ENCODE data around the gene ZNF569.

DNA sequence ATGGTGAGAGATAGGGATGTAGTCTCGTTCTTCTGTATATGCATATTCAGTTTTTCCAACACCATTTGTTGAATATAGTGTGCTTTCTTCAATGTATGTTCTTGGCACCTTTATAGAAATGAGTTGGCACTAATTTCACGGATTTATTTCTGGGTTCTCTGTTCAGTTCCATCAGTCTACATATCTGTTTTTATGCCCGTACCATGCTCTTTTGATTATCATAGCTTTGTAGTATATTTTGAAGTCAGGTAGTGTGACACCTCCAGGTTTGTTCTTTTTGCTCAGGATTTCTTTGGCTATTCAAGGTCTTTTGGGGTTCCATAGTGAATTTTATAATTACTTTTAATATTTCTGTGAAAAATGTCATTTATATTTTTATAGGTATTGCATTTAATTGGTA lies 25.0 kb upstream of the ZNF569 start:
- TF ChIP-seq, protein P1, sequence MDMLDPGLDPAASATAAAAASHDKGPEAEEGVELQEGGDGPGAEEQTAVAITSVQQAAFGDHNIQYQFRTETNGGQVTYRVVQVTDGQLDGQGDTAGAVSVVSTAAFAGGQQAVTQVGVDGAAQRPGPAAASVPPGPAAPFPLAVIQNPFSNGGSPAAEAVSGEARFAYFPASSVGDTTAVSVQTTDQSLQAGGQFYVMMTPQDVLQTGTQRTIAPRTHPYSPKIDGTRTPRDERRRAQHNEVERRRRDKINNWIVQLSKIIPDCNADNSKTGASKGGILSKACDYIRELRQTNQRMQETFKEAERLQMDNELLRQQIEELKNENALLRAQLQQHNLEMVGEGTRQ (IDR thresholded peaks at IDR 0.05; ENCODE audit: low read depth, low read length), result no peak
- TF ChIP-seq, protein P1 (CRISPR knock-in tag; IDR thresholded peaks at IDR 0.05; ENCODE audit: borderline replicate concordance), result no peak
- TF ChIP-seq CREB1 (IDR thresholded peaks at IDR 0.05) (no peak), CREB1 (CRISPR knock-in tag; IDR thresholded peaks at IDR 0.05) (no peak)
- TF ChIP-seq, protein P2, sequence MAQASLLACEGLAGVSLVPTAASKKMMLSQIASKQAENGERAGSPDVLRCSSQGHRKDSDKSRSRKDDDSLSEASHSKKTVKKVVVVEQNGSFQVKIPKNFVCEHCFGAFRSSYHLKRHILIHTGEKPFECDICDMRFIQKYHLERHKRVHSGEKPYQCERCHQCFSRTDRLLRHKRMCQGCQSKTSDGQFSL (CRISPR knock-in tag; IDR thresholded peaks at IDR 0.05), result no peak

Data from HepG2 (cell line).